NCI-H1105 treated with DMSO at 0.1 percent for 48 hours (cell line): ENCODE data around the gene CTPS2.

Experiments used
- DNase-seq: peaks from one replicate; lab custom pipeline; 2025; lab: John Stamatoyannopoulos, UW

The CTPS2 gene

DNA sequence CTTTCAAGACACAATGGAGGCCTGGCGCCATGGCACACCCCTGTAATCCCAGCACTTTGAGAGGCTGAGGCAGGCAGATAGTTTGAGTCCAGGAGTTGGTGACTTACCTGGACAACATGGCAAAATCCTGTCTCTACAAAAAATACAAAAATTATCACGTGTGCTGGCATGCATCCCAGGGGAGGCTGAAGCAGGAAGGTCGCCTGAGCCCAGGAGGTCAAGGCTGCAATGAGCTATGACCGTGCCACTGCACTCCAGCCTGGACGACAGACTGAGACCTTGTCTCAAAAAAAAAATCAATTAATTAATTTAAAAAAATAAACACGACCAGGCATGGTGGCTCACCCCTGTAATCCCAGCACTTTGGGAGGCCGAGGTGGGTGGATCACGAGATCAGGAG is 2.0 kb upstream of the CTPS2 start:
- no peak for DNase-seq

DNA sequence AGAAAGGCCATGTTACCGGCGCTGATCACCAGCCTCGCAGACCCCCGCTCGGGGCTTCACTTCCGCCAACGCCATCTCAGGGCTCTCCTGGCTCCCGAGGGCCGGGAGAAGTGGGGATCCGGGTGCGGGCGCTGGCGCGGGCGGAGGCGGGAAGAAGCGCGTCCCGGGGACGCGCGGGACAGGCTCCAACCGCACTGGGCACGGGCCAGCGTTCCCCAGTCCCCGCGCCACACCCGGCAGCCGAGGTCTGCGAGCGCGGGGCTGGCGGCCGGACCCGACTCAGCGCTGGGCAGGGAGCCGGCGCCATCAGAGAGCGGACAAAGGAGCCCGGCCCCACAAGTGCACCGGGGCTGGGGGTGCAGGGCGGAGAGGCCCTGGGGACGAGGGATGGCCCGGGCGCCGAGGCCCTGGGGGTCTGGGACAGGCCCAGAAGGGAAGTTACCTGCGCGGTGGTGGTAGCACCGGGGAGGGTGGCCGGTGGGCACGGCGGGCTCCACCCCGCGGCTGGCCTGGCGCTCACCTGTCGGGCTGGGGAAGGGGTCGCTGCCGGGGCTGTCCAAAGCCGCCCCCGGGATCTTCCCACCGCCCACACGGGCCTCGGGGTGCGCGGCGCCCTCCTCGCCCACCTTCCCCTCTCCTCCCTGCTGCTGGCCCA is 449 bp downstream of the CTPS2 start:
- peak; percentile 5 for DNase-seq

DNA sequence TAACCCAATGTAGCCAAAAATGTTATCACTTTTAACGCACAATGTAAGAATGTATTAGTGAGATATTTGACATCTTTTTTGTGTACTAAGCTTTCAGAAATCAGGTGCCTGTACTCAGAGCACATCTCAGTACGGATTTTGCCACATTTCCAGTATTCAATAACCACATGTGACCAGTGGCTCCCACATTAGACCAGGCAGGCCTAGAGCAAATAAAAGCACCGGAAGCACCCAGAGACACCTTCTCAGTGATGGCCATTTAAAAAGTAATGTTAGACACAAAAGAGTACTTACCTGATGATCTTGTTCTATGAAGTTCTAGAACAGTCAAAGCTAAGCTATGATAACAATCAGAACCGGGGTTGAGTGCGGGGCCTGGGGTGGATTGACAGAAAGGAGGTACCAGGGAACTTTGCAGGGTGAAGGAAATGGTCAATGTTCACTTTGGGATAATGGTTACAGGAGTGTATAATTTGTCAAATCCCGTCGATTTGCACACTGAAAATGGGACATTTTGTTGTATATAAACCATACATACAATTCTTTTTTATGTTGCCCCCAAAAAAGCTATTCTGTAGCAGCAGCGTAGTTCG is 1.2 kb downstream of the CTPS2 start:
- DNase-seq = no peak

DNA sequence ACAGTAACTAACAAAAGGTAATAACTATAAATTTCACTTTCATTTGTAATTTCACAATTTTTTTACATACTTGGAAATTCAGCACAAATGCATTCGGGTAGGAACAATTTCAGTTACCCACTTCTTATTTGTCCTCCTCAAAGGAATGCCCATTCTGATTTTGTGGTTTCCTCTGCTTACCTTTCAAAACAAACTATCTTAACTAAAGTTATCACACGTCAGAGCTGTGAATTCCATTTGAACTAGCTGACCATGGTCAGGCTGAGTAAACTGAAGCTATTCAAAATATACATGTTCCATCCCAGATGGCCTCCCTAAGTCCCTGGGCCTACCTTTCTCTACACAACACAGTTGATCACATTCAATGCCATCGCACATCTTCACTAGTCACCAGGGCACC is 4.5 kb downstream of the CTPS2 start:
- DNase-seq = no peak

DNA sequence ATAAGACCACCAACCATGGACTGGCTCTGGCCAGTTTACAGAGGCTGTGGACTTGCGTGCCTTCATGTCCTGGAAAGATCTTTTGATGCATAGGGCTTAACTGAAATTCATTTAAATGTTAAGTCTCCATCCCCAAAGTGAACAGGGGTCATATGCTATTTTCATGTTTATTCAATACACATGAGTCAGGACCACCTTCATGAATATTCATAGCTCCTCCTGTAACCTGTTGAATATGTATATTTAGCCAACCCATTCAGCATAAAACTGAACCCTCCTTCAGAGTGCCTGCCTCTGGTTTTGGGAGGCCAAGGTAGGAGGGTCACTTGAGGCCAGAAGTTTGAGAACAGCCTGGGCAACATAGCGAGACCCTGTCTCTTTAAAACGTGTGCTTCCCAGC is 7.1 kb downstream of the CTPS2 start:
- no peak for DNase-seq

DNA sequence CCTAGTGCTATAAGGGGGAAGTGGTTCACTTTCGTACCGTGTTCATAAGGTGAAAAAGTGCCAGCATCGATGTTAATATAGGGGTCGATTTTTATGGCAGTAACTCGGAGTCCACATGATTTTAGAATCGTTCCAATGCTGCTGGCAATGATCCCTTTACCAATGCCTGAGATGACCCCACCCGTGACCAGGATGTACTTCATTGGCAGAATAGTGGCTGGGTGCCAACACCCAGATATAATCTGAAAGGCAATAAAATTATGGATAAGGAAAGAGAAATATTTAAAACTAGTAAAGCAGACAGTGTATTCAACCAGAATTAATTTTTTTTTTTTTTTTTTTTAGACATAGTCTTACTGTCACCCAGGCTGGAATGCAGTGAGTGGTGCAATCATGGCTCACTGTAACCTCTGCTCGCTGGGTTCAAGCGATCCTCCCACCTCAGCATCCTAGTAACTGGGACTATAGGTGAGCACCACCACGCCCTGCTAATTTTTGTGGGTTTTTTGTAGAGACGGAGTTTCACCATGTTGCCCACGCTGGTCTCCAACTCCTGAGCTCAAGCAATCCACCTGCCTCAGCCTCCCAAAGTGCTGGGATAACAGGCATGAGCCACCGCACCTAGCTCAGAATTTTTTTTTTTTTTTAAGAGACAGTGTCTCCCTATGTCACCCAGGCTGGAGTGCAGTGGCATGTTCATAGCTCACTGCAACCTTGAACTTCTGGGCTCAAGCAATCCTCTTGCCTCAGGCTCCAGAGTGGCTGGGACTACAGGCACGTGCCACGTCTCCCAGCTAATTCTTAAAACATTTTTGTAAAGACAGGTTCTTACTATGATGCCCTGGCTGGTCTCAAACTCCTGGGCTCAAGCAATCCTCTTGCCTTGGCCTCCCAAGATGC is 9.5 kb downstream of the CTPS2 start:
- no peak for DNase-seq

DNA sequence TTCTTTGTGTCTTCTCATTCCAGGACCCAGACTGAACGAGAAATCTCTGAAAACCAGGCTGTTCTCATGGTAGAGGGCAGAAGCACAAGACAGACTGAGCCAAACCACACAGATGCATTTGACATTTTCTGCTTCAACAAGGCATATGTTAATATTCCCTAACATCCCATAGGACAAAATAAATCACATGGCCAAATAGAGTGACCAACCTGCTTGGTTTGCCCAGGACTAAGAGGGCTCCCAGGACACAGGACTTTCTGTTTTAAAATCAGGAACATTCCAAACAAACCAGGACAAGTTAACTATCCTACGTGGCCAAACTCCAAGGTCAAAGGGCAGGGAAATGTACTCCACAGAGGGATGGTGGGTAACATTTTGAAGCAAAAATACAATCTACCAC is 11.7 kb downstream of the CTPS2 start:
- no peak for DNase-seq

DNA sequence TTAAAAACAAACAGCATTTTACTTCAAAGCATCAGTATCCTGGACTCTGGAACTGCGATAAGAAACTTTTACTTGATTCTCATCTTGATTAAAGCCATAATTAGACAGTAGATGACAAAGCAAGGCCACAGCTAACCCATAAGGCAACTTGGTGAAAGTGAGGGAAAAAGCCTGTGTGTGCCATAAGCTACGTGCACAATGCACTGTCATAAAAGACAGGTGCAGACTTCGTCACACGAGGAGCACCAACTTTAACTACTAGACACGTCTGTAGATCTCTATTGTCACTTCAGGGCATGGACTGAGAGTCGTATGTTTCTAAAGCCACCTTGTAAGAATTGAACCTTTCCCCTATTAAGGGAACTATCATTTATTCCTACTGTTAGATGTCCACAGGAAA is 13.1 kb downstream of the CTPS2 start:
- no peak for DNase-seq

DNA sequence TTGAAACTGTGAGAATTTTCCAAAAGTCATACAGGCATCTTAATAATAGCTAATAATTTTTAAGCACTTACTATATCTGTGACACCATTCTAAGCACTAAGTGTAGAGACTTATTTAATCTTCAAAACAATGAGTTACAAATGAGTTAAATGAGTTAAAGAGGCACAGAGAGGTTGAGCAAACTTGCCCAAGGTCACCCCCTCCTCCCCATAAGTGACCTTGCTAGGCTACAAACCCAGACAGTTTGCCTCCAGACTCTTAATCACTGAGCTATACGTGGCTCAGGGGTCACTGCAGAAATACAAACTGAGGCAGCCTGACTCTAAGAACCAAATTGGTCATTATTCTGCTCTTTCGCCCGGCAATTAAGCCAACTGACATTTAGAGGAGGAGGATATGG is 15.5 kb downstream of the CTPS2 start:
- DNase-seq = no peak

DNA sequence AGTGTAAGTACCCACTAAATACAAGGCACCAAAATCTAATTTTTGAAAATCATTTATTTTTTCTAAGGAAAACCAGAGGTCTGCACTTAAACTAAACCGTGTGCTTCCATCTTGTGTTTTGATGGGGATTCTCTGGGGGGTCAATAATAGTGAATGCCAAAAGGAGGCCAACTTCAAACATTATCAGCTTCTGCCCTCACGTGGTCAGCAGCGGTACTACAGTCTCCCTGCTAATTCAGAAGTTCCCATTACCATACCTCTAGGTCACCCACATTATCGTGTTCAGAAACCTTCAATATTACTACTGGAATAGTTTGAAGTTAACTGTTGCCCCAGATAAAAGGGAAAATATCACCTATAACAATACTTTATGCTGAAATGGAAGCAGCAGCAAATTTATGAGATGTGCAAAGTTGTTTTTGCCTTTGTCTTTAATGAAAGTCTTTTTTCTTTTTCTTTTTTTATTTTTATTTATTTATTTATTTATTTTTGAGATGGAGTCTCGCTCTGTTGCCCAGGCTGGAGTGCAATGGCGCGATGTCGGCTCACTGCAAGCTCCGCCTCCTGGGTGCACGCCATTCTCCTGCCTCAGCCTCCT is 17.3 kb downstream of the CTPS2 start:
- no peak for DNase-seq

DNA sequence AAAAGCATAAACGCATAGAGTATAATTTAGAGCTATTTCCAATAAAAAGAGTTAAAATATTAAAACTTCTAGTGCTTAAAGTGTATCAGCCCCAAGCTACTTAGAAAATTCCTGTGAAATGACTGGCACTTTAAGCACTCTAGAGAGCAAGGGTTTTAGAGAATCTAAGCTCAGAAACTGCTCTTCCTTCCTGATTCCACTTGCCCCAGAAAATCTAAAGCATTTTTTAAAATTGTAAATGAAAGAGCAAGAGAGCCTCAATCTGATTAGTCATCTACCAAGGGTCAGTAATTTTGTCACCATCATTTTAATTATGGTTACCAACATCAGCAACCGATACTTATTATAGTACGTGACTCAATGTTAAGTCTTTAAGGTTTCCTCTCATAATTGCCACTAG is 25.0 kb downstream of the CTPS2 start:
- DNase-seq = no peak

DNA sequence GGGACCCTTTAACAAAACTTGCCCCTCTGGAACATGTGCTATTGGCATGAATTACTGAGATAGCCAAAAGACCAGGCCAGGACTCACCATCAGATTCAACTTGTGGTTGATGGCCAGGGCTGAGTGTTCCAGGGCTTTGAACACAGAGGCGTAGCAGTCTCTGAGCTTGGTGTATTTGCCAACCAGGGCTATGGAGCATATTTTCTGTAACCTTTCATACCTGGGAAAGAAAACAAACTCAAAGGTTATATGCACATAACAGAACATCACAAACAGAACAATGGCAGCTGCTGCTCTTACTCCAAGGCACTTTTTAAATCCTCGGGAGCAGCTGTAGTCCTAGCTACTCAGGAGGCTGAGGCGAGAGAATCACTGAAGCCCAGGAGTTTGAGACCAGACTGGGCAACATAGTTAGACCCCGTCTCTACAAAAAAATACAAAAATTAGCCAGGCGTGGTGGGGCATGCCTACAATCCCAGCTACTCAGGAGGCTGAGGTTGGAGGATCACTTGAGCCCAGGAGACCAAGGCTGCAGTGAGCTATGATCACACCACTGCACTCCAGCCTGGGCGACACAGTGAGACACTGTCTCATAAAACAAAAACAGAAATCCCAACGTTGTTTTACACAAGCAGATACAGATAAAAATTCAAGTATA is 29.3 kb downstream of the CTPS2 start:
- no peak for DNase-seq

DNA sequence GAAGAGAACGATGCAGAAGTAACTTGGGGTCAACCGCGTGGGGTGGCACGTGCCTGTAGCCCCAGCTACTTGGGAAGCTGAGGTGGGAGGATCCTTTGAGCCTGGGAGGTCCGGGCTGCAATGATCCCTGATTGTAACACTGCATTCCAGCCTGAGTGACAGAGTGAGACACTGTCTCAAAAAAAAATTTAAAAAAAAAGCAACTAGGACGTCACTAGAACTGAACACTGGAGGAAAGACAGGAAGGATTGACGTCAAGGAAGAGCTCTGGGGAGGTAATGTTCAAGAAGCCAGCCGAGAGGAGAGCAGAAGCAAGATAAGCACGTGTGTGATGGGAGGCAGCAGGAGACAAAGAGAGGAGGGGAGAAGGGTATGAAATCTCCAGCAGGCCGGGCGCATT is 33.8 kb downstream of the CTPS2 start:
- DNase-seq = no peak

DNA sequence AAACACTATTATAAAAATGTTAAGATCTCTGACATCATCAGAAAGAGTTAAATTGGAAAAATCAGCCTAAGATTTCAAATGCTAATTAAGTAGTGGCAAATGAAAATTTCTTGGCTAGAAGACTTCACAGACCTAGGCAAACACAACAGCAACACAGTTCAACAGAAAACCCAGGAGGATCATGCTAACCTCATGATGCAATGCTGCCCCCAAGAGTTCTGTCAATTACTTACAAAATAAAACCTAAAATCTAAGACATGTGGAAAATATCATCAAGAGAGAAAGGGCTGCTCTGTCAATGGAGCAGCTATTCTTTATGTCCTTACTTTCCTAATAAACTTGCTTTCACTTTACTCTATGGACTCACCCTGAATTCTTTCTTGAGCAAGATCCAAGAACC is 41.5 kb downstream of the CTPS2 start:
- DNase-seq = peak; percentile 23

DNA sequence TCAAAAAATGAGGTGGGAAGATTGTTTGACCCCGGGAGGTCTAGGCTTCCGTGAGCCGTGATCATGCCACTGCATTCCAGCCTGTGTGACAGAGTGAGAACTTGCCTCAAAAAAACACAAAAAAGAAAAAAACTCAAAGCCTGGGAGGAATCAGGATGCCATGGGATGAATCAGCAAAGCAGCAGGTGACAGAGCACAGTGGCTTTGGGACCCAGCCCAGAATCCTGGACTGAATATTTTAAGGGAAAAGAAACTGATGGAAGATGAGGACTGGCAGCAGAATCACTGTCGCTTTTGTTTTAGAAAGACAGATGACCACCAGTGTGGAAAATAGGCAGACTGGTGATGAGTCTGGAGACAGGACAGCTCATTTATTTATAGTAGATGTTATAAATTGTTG is 45.9 kb downstream of the CTPS2 start:
- DNase-seq = no peak

DNA sequence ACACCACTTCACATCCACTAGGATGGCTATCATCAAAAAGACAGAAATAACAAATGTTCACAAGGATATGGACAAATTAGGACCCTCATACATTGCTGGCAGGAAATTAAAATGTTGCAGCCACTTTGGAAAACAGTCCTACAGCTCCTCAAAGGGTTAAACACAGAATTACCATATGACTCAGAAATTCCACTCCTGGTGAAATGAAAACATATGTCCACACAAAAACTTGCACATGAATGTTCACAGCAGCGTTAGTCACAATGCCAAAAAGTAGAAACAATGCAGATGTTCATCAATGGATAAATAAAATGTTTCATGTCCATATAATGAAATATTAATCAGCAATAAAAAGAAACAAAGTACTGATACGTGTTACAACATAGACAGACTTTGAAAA is 47.4 kb downstream of the CTPS2 start:
- DNase-seq = no peak

DNA sequence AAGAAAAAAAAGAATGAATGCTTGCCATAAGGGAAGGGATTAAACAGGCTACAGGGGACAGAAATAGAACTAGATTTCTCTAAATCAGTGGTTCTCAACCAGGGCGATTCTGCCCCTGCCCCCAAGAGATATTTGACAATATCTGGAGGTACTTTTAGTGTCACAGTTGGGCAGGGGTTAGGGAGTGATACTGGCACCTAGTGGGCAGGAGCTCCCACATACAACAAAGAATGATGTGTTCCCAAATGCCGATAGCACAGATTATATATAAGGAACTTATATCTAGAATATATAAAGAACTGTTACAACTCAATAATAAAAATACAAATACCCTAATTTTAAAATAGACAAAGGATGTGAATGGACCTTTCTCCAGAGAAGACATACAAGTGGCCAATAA is 47.8 kb downstream of the CTPS2 start:
- DNase-seq = no peak

DNA sequence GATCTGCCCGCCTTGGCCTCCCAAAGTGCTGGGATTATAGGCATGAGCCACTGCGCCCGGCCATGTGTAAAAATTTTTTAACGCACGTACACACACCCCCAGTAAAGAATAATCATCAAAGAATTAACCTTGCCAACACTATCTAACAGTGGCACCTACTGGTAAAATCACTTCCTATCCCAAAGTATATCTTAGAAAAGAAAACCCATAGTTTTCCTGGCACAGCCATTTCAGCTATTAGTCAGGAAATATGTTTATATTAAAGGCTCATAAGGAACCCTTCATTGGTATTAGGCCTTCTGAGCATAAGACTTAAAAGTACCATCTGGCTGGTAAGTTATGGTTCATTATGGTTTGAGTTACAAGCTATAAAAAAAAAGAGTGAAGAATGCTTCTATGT is 48.4 kb downstream of the CTPS2 start:
- DNase-seq = no peak

DNA sequence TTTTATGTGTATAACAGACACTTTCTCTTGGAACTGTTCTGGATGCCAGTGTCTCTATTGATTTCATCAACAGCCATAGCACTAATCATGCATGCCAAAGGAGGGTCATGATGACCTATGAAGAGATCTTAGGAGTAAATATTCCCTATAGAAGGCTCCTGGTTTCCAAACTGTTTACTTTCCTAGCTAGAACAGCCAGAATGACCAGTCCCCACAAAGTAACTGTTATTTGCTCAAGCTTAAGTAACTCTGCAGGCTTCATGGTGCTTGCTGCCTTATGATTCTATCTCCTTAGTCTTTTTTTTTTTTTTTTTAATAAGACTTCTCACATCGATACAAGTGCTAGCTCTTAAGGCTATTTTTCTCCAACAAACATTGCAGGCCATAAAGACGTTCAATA is 50.1 kb downstream of the CTPS2 start:
- DNase-seq = no peak

DNA sequence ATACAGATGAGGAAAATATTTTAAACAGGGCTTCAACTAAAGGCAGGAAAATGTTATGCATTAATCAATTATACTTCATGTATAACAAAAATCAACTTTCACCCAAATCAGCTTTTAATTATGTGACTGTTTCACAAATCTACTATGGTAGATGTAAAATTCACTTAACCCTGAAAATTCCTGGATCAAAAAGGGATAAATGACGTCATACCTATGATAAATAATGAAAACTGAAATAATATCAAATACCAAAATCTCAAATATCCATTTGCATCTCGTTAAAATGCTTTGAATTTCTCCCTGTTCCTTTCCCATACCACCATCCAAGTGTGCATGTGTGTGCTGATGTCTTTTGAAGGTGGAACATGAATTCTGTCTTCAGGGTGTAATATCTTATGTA is 51.0 kb downstream of the CTPS2 start:
- no peak for DNase-seq

DNA sequence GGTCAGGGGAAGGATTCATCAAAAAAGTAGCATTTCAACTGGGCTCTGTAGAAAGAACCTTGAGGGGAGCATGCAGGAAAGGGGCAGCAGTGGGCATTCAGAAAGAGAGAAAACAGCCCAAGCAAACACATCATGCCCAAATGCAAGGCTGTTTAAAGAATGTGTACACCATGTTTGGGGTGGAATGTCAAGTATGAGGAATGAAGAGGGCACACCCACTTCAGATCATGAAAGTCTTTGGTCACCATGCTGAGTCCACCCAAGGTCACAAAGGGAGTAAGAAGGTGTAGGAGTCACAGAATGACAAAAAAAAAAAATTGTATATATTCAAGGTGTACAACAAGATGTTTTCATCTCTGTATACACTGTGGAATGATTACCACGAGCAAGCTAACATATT is 53.1 kb downstream of the CTPS2 start:
- DNase-seq = no peak

DNA sequence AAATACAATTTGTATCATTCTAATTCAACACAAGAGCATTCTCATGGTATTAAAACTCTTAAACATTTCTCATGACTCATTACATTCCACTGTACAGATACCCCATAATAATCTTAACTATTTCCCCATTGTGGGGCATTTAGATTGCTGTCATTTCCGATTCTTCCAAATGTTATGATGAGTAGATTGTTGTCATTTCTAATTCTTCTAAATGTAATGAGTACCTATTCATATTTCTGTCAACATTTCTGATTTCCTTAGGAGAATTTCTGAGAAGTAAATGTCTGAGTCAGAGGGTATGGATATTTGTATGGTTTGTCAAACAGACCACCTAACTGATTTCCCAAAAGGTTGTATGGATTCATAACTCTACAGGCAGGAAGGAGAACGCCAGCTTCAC is 54.2 kb downstream of the CTPS2 start:
- DNase-seq = no peak
